HL-60/S4 treated with phorbol 12-myristate 13-acetate at 8.2 ng/mL for 4 days and 3 days (cell line): ENCODE measurements around the gene SLC32A1.

Experiments
- in situ Hi-C: fragments of 300-500 bp; cut with MboI; formaldehyde crosslinking; loops from 2 replicates; pipeline ENCODE4 v1.15.0; 2022; ENCODE audit warnings: low sequenced_read_pairs

Gene SLC32A1, protein sequence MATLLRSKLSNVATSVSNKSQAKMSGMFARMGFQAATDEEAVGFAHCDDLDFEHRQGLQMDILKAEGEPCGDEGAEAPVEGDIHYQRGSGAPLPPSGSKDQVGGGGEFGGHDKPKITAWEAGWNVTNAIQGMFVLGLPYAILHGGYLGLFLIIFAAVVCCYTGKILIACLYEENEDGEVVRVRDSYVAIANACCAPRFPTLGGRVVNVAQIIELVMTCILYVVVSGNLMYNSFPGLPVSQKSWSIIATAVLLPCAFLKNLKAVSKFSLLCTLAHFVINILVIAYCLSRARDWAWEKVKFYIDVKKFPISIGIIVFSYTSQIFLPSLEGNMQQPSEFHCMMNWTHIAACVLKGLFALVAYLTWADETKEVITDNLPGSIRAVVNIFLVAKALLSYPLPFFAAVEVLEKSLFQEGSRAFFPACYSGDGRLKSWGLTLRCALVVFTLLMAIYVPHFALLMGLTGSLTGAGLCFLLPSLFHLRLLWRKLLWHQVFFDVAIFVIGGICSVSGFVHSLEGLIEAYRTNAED

DNA sequence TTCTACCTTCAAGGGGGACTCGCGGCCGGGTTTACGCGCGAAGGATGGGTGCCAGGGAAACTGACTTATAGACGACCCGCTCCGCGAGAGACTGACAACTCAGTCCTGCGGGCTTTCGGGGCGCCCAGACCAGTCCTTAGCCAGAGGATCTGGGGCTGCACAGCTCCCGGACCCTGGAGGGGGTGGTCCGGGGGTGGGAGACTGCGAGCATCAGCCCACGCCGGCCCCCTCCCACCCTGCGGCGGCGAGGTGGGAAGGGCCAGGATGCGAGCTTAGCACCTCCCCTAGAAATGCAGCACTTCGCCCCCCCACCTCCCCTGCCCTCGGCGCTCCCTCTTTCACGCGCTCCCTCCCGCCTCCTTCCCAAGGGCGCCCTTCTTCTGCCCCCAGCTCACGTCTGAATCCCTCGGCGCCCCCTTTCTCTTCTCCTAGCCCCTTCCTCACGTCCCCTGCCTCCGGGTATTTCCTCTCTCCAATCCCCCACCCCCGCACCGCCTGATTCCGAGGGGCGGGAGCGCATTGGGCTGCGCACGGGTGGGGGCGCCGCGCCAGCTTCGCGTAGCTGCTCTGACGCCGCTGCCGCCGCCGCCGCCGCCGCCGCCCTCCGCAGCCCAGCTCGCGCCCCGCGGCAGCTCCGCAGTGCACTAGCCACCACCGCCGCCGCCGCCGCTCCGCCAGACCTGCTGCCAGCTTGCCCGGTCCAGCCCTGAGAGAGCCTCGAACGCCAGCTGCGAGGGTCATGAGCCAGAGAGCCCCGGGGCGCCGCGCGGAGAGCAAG, at the start of gene SLC32A1:
TSS of gene SLC32A1 (plus strand) at position 639 of the 778 bp plus-strand sequence. CDS start 239 bp downstream, outside the sequence.
- in situ Hi-C loops: no loop called here

DNA sequence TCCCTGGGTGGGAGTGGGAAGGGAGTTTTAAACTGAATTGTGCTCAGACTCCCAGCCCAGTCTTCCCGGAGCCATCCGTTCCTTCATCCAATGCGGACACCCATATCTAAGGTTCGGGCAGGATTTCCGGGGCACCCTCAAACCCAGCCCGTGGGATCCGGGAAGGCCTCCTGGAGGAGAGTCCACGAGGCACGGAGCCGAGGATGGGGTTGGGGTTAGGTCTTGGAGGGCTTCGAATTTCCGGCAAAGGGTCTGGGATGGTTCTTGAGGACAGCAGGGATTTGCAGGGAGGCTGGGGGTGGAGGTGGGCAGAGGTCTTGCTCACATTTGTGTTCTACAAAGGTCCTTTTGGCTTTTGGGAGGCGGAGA, 49.5 kb upstream of the SLC32A1 start:
- in situ Hi-C loops: no loop called here

DNA sequence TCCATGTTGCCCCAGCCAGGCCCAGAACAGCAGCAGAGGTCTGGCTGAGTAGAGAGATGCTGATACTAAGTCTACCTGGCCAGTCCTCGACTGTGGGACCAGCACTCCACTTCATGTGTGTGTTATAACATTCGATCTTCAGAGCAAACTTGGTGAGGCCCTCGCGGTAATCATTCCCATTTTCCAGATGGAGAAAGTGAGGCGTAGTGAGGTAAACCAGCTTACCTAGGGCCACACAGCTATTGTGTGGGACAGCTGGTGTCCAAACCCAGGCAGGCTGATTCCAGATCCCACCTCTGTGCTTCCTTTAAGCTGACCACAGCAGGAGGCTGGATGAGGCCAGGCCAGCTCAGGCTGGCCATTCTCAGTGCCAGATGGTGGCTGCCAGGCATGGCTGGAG, 47.7 kb upstream of the SLC32A1 start:
- in situ Hi-C loops: no loop called here

DNA sequence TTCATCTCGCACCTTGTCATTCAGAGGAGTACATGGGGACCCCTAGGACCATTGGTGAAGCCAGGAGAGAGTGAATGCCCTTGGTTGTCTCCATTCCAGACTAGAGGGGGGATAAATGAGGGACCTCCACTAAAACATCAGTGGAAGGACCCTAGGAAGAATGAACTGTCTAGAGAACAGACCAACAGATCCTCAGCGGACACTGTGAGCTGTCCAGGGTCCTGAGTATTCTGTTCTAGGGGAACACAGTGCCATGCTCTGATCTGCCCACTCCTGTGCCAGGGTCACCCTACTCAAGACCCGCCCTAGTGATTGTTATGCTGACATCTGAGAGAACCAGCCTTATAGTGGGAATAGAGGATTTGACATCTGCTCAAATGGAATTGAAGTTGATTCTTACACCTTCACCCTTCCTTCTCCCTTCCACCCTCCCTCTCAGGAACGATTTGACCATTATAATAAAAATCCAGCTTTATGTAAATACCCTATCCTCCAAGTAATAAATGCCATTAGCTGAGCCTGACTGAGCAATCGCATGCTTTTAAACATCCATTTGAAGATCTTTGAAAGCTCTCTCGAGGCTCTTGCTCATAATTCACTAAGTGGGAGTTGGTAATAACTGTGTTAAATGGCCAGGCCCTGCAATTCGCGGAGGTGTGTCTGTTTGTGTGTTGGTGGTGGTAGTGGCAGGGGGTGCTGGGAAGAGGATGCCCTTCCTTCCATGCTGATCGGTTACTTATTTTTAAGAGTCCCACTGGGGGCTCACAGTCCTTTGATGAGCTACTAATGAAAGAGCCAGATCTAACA, 43.6 kb upstream of the SLC32A1 start:
- in situ Hi-C loops: no loop called here

DNA sequence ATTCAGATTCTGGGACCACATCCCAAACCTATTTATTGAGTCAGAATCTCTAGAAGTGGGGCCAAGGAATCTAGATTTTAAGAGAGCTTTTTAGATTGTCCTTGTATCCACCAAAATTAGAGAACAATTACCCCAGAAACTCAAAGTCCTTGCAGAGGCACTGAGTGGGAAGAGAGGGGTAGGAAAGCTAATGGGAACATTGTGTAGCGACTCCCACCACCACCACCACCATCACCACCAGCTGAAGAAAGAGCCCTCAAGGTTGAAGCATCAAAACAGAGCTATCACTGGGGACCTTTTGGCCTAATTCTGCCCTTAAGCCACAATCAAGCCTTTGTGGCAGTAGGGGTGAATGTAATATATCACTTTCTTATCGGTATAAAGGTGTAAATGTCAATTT, 39.0 kb upstream of the SLC32A1 start:
- in situ Hi-C loops: no loop called here

DNA sequence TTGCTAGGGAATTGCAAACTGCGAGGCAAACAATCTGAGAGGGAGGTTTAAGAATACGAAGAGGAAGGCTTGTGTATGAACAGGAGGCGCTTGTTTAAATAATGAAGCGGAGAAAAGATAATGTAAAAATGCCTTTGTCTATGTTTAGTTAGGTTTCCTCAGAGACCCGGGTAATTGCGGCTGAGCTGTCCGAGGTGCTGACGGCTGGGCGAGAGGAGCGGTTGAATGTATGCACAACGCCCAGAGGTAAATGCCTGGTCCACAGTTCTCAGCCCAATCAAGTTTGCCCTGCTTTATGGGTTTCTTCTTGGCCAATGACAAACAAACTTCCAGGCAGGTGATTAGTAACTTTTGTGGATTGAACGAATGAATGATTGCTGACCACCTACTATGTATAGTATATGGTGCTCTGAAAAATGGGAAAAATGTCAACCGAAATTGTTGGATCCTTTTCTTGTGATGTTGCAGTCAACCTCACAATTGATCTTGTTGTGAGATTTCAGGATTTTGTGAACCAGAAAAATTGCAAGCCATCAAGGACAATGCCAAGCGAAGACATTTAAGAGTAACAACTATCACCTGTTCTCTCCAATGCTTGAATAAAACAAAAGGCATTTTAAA, 38.3 kb upstream of the SLC32A1 start:
- in situ Hi-C loops: no loop called here

DNA sequence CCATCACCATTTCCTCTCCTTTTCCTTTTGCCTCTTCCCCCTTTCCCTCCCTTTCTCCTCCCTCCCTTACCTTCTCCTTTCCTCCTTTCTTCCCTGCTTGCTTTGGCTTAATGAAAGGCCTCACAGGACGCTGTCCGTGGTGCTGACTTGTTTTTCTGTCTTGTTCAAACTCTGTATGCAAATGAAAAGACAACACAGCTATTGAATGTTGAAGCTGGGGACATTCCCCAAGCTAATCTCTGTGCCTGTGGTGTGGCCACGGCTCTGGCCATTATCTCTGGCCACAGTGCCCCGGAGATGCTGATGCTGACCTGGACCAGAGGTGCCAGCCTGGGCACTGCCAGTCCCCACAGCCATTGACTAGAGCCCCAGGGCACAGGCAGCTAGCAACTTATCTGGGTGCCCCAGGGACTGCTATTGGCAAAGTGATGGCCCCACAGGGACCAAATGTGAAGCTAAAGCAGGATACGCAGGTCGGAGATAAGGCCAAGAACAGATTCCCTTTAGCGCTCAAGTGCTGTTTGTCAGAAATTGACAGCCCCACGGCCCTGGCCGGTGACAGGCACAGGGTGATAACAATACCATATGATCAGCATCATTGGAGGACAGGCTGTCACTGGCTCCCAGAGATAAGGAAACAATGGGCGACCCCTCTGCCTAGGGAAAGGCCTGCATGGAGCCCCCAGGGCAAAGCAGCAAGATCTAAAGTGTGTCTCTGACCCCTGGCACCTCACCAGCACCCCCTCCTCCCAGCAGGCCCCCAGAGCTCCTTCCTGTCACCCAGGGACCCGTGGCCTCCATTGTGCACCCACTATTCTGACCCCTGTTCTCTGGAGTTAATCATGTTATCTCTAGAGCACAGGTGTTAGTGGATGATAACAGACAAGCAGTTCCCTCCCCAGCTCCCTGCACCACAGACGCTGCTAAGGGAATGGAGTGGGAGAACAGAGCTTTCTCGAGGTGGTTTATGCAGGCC, 31.6 kb upstream of the SLC32A1 start:
- in situ Hi-C loops: no loop called here

DNA sequence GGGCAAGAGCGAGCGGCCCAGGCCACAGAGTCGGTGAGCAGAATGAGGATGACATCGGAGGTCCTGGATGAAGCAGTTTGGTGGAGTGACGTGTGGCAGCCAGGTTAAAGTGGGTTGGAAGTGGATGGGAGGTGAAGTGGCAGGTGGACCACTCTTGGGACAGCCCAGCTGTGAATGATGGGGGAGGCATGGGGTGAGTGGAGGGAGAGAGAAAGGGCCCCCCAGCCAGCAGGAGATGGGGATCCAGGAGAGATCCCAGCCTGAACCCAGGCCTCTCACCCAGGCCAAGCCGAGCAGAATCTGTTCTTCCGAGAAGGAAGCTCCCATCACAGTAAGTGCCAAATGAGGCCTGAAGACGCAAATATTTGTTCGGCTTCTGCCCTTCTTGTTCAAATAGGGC, 27.0 kb upstream of the SLC32A1 start:
- in situ Hi-C loops: no loop called here

DNA sequence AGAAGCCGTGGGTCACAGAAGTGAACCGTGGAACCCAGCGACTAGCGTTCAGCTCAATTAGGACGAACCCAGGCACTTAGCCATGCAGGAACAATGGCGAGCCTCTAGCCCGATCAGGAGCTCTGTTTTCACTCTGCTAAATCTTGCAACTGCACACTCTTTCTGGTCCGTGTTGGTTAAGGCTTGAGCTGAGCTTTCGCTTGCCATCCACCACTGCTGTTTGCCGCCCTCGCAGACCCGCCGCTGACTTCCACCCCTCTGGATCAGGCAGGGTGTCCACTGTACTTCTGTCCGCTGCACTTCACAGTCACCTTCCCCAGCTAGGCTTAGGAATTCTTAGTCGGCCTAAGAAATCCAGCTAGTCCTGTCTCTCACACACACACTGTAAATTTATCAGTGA, 25.7 kb upstream of the SLC32A1 start:
- in situ Hi-C loops: no loop called here

DNA sequence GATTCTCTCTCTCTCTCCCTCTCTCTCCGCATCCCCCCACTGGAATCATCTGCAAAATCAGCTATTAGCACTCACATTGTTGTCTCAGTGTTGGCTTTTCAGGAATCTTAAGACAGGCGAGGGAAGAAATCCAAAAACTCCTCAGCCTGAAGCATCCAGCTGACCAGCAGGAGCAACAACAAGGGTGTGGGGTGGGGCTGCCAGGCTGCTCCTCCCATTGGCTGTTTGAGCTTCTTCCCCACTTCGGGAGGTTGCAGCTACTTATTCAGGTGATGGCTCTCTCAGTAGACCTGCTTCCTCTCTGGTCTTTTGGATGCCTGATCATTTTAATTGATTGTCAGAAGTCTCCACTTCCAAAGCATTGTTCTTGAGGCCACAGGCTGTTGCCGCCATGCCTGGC, 24.1 kb upstream of the SLC32A1 start:
- in situ Hi-C loops: no loop called here

DNA sequence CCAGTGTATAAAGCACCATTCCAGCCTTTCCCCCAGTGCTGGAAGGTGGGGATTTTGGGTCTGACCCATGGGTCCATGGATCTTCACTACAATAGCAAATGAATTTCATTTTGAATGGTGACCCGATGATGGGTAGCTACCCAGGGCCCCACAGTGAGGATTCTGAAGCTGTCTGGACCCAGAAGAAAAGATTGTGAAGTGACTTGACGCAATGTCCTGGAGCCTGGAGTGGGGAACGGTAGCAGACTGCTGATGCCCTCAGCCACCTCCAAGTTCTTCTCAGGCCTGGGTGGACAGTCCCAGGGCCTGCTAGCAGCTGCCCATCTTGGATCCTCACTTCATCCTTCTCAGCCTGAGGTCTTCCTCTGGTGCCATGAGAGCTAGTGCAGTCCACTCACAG, 23.4 kb upstream of the SLC32A1 start:
- in situ Hi-C loops: no loop called here

DNA sequence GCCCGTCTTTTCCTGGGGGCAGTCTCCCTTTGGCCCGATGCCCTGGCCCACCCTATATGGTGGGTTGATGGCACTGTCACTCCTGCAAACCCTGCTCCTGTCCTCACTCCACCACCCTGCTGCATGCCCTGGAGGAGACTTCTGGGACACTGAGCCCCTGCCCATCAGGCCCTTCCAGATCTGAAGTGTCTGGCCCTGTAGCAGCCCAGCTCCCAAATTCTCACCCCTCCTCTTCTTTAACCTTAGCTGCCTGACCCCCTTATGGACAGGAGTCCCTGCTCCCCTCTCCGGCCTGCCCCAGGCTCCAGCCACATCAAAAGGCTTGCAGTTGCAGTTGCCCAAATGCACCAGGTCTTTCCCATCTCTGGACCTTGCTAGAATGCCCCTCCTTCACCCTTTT, 20.8 kb upstream of the SLC32A1 start:
- in situ Hi-C loops: no loop called here

DNA sequence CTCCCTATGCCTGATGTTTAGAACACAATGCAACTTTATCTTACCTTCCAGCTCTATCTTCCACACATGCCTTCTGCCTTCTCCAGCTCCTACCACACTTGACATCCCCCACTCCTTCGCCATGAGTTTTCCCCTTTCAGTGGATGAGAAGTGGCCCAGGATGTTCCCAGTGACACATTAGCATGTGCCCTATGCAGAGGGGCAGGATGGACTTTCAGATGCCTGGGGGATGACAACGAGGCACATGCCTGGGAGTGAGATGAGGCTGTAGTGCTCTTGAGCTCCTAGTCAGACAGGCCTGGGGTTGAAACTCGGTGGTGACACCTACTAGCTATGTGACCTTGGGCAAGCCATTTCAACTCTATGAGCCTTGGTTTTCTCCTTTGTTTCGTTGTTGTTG, 20.1 kb upstream of the SLC32A1 start:
- in situ Hi-C loops: no loop called here

DNA sequence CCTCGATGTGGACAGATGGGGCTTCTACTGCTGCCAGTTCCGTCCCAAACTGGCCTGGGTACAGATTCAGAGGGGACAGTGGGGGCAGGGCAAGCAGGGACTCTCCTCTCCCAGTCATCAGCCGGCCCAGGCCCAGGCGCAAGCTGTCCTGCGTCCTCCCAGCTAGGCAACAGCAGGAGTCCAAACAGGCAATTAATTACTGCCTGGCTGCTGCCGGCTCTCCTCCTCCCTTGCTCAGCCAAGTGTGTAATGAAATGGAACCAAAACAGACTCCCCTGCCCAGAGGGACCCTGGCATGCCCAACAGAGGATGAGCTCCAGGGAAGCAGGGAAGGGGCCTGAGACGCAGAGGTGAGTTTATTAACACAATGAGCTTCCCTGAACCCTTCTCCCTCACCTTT, 17.8 kb upstream of the SLC32A1 start:
- in situ Hi-C loops: no loop called here

DNA sequence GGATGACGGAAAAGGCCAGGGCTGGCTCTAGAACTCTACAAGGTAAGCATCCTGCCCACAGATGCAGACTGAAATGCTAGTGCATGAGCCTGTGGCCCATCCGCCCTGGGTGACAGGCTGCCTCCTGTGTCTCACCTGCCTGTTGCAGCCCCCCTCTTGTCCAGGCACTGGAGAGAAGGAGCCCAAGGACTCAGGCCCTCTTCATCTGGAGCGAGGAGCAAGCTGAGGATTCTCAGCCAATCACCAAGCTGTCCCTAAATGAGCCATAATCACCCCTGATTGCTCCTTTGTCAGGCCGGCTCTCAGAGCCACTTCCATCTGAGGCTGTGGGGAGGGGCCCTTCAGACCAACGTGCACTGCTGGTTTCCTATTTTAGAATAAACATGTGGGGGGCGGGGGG, 10.0 kb upstream of the SLC32A1 start:
- in situ Hi-C loops: no loop called here

DNA sequence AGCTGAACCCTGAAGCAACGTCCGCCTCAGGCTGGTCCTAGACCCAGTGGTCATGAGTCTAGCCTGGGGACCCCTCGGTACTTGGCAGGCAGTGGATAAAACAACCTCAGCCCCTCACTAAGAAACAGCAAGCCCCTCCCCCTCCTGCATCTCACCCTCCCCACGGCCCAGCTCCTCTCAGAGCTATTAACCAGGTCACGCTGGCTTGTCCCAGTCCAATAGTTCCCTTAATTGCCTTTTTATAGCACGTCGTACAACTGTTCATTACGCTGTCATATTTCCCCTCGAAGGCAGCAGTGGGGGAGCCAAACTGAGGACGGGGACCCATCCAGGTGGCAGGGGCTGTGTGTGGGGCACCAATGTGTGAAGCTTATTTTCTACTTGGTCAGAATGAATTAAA, 8.6 kb upstream of the SLC32A1 start:
- in situ Hi-C loops: no loop called here

DNA sequence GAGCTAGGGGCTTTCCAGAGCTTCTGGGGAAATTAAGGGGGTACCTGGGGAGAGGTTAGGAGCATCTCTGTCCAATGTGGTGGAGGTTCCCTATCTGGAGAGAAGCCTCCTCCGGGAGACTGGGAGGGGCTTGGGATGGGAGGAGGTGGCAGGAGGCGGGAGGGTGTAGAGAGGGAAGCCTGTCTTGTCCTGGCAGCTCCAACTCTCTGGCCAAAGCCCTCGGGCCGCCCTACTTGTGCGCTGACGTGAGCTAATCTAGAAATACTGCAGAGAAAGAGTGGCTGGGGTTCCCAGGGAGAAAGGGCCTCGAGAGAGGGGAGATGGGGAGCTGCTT, 1.6 kb upstream of the SLC32A1 start:
- in situ Hi-C loops: no loop called here

DNA sequence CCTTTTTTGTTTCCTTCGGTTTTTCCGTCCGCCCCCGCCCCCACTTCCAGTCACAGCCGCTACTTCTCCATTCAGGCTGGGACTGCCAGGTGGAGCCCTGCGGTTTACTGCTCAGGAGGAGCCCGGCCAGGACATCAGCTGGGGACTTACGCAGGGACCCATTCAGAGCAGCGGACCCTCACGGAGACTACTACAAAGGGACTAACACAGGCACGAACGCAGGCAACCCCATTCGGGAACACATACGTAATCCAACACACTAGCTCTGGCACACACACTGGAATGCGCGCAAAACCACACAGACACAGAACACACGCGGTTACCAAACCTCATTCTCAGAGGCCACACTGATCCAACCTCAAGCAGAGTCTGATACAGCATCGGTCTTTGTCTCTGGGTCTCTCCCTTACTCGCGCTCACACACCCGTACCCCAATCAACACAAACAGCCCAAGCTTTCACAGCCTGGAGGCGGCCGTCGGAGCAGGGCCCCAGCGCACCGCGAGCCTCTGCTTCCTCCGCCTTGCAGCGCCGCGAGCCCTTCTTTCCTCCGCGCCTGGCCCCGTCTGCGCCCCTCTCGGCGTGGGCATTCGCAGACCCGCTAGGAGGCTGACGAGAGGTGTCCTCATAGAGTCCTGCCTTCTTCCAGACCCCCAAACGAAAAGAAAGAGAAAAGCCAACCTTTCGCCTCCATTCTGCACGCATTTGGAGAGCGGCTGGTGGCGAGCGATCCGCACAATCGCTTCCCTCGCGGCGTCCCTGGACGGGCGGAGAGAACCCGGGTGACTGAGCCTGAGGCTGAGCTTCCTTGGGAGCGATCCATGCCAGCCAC, 1.1 kb upstream of the SLC32A1 start:
- in situ Hi-C loops: no loop called here

DNA sequence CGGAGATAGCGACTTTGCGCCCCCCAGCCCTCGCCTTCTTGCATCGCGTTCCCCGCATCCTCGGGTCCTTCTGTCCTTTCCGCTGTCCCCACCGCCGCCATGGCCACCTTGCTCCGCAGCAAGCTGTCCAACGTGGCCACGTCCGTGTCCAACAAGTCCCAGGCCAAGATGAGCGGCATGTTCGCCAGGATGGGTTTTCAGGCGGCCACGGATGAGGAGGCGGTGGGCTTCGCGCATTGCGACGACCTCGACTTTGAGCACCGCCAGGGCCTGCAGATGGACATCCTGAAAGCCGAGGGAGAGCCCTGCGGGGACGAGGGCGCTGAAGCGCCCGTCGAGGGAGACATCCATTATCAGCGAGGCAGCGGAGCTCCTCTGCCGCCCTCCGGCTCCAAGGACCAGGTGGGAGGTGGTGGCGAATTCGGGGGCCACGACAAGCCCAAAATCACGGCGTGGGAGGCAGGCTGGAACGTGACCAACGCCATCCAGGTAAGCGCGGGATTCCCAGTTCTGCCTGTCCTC, 401 bp downstream of the SLC32A1 start:
- in situ Hi-C loops: no loop called here
